22Rv1 (cell line): ENCODE data around the gene TLE3.

Experiments
- CTCF ChIP-seq: fragments of 450-650 bp; IDR thresholded peaks from 2 replicates; pipeline ENCODE4 v1.5.1; 2017; ENCODE audit warnings: mild to moderate bottlenecking
- ZFX ChIP-seq: fragments of 450-650 bp; IDR thresholded peaks from 2 replicates; pipeline ENCODE4 v1.6.1; 2017; ENCODE audit warnings: antibody characterized with exemption, borderline replicate concordance

GRCh38 chr15:70112074-70112395 is 14.3 kb upstream of the TLE3 start:
- TF ChIP-seq CTCF = no peak
- no peak for TF ChIP-seq ZFX
